GM12864 (cell line): Measurements from ENCODE around the gene SPA17.

Source experiments
- DNase-seq: peaks from one replicate; pipeline ENCODE4 v3.0.0-alpha.2; 2011; ENCODE audit warnings: low read depth
- H3K4me3 ChIP-seq: 2 replicates; pipeline ENCODE4 v1.5.1; 2011; ENCODE audit warnings: mild to moderate bottlenecking, low read depth, low read length, control low read depth
- CTCF ChIP-seq: IDR thresholded peaks from 2 replicates; pipeline ENCODE4 v1.5.1; 2011; ENCODE audit warnings: low read depth, mild to moderate bottlenecking, moderate library complexity, low read length, control low read depth, inconsistent platforms; ENCODE audit errors: missing control alignments

Gene SPA17

GRCh38 chr11:124719534-124719933 is 45.8 kb downstream of the SPA17 start:
- TF ChIP-seq CTCF, result no peak
- no peak for DNase-seq
- H3K4me3 ChIP-seq, result no peak overlapping the region

- H3K4me3 ChIP-seq, result no peak overlapping the region
- DNase-seq, result no peak
- TF ChIP-seq CTCF, result no peak
Observed at GRCh38 chr11:124722176-124722575, 48.5 kb downstream of the SPA17 start.

- no peak overlapping the region for H3K4me3 ChIP-seq
- TF ChIP-seq CTCF, result no peak
- no peak for DNase-seq
Observed at GRCh38 chr11:124724979-124725718, 51.4 kb downstream of the SPA17 start.

- TF ChIP-seq CTCF, result no peak
- no peak overlapping the region for H3K4me3 ChIP-seq
- DNase-seq, result no peak
Observed at GRCh38 chr11:124725719-124726105, 52.0 kb downstream of the SPA17 start.

GRCh38 chr11:124727474-124727873 is 53.8 kb downstream of the SPA17 start:
- no peak overlapping the region for H3K4me3 ChIP-seq
- no peak for TF ChIP-seq CTCF
- DNase-seq, result no peak

GRCh38 chr11:124728134-124728533 is 54.4 kb downstream of the SPA17 start:
- no peak overlapping the region for H3K4me3 ChIP-seq
- TF ChIP-seq CTCF, result no peak
- no peak for DNase-seq

- H3K4me3 ChIP-seq, result no peak overlapping the region
- no peak for TF ChIP-seq CTCF
- DNase-seq, result no peak
Observed at GRCh38 chr11:124729571-124729970, 55.9 kb downstream of the SPA17 start.
